ENCODE measurements around the gene SND1.
A peak's percentile ranks its signal among the peaks of the same experiment; 100 is the strongest.

SND1 gene

DNA sequence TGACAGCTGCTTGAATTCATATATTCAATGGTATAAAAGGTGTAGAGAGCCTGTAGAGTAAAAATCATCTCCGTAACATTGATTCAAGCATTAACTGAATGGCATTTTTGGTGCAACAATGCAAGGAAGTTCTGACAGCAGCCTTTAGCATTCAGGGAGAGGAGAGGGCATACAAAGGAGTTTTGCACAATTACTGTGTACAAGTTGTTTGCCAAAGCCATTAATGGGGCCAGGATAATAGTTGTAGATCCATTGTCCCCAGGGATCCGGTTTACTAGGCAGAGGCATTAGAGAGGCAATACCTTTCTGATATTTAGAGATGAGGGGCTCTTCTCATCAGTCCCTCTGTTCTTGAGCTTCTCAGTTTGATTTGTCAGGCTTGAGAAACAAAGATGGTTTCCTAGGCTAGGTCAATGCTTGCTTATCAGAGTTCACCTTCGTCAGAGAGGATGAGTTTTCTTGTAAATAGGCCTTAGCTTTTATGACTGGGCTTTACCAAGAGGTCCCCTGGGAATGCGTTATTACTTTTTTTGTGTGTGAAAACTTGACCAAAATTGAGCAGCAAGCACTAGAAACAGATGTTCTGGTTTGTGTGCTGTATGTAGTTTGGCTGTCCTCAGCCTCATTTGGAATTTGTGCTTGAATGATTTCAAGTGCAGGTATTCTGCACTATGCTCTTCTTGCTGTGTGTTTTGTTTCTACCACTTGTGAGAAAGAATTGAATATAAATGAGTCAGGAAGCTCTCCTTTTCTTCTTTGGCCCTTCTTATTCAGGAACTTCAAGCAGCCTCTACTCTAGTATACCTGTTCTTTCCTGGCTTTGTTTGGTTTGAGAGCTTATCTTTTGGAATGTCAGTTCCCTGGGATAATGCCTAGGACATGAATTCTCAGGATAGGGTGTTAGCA, 32.0 kb downstream of the SND1 start:
- Histone ChIP-seq H3K4me3 (ENCODE audit: low read depth, low read length) (no peak overlapping the region), H3K27ac (ENCODE audit: extremely low read depth, low read depth, low read length) (no peak overlapping the region), H3K36me3 (ENCODE audit: control insufficient read depth in 2 of 2, insufficient read depth in 1 of 2, low read length in 2 of 2) (peaks cover 7 to 16% of the 10 kb centered on the region in 2 experiments), H3K9me3 (ENCODE audit: control insufficient read depth, insufficient read depth, low read depth, low read length) (no peaks in the 10 kb centered on the region), H3K4me1 (ENCODE audit: control insufficient read depth, insufficient read depth, low read length) (peaks cover 12% of the 10 kb centered on the region)
- peak; percentile 36 for TF ChIP-seq ZBTB17 (tag by site-specific recombination; IDR thresholded peaks at IDR 0.05)
- TF ChIP-seq, protein P1, sequence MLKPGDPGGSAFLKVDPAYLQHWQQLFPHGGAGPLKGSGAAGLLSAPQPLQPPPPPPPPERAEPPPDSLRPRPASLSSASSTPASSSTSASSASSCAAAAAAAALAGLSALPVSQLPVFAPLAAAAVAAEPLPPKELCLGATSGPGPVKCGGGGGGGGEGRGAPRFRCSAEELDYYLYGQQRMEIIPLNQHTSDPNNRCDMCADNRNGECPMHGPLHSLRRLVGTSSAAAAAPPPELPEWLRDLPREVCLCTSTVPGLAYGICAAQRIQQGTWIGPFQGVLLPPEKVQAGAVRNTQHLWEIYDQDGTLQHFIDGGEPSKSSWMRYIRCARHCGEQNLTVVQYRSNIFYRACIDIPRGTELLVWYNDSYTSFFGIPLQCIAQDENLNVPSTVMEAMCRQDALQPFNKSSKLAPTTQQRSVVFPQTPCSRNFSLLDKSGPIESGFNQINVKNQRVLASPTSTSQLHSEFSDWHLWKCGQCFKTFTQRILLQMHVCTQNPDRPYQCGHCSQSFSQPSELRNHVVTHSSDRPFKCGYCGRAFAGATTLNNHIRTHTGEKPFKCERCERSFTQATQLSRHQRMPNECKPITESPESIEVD (tag by site-specific recombination; IDR thresholded peaks at IDR 0.05) = peak; percentile 85
- 0 out of 2 replicates have a peak, but pooled peaks have one; percentile 19 for TF ChIP-seq ZNF843 (tag by site-specific recombination; IDR thresholded peaks at IDR 0.05)
- peak; percentile 88 for TF ChIP-seq FEZF1 (tag by site-specific recombination; IDR thresholded peaks at IDR 0.05)
- TF ChIP-seq ZNF211 (tag by site-specific recombination; IDR thresholded peaks at IDR 0.05; ENCODE audit: low read depth) = no peak
- CTCF ChIA-PET = interaction anchor here (0.7 kb wide), 1 partner anchor 153 kb away, joined by 4 read pairs; no protein-coding TSS in a partner anchor
- POLR2A ChIA-PET = no interaction called here

GRCh38 chr7:127689194-127689772, 37.3 kb downstream of the SND1 start:
- TF ChIP-seq EGR2 (tag by site-specific recombination; IDR thresholded peaks at IDR 0.05; ENCODE audit: low read depth) = no peak
- TF ChIP-seq ZNF248 (tag by site-specific recombination; IDR thresholded peaks at IDR 0.05) = no peak
- TF ChIP-seq, protein P2, sequence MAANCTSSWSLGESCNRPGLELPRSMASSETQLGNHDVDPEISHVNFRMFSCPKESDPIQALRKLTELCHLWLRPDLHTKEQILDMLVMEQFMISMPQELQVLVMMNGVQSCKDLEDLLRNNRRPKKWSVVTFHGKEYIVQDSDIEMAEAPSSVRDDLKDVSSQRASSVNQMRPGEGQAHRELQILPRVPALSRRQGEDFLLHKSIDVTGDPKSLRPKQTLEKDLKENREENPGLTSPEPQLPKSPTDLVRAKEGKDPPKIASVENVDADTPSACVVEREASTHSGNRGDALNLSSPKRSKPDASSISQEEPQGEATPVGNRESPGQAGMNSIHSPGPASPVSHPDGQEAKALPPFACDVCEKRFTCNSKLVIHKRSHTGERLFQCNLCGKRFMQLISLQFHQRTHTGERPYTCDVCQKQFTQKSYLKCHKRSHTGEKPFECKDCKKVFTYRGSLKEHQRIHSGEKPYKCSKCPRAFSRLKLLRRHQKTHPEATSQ (tag by site-specific recombination; IDR thresholded peaks at IDR 0.05) = no peak
- no peak for TF ChIP-seq ZNF629 (tag by site-specific recombination; IDR thresholded peaks at IDR 0.05)
- no peak for TF ChIP-seq ZNF623 (tag by site-specific recombination; IDR thresholded peaks at IDR 0.05)
- TF ChIP-seq ZFP69B (tag by site-specific recombination; IDR thresholded peaks at IDR 0.05) = no peak
- no peak for TF ChIP-seq ZNF626 (tag by site-specific recombination; IDR thresholded peaks at IDR 0.05)
- TF ChIP-seq ZIC2 (tag by site-specific recombination; IDR thresholded peaks at IDR 0.05) = no peak
- TF ChIP-seq ZNF239 (tag by site-specific recombination; IDR thresholded peaks at IDR 0.05) = no peak
- TF ChIP-seq KLF1 (tag by site-specific recombination; IDR thresholded peaks at IDR 0.05) = no peak
- TF ChIP-seq, protein P3, sequence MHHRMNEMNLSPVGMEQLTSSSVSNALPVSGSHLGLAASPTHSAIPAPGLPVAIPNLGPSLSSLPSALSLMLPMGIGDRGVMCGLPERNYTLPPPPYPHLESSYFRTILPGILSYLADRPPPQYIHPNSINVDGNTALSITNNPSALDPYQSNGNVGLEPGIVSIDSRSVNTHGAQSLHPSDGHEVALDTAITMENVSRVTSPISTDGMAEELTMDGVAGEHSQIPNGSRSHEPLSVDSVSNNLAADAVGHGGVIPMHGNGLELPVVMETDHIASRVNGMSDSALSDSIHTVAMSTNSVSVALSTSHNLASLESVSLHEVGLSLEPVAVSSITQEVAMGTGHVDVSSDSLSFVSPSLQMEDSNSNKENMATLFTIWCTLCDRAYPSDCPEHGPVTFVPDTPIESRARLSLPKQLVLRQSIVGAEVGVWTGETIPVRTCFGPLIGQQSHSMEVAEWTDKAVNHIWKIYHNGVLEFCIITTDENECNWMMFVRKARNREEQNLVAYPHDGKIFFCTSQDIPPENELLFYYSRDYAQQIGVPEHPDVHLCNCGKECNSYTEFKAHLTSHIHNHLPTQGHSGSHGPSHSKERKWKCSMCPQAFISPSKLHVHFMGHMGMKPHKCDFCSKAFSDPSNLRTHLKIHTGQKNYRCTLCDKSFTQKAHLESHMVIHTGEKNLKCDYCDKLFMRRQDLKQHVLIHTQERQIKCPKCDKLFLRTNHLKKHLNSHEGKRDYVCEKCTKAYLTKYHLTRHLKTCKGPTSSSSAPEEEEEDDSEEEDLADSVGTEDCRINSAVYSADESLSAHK (tag by site-specific recombination; IDR thresholded peaks at IDR 0.05) = no peak
- no peak for TF ChIP-seq ZNF404 (tag by site-specific recombination; IDR thresholded peaks at IDR 0.05)
- no peak for TF ChIP-seq MYNN (tag by site-specific recombination; IDR thresholded peaks at IDR 0.05; ENCODE audit: borderline replicate concordance)
- no peak for TF ChIP-seq ZNF561 (tag by site-specific recombination; IDR thresholded peaks at IDR 0.05; ENCODE audit: borderline replicate concordance)
- no peak for TF ChIP-seq ZNF155 (tag by site-specific recombination; IDR thresholded peaks at IDR 0.05)
- TF ChIP-seq, protein P4, sequence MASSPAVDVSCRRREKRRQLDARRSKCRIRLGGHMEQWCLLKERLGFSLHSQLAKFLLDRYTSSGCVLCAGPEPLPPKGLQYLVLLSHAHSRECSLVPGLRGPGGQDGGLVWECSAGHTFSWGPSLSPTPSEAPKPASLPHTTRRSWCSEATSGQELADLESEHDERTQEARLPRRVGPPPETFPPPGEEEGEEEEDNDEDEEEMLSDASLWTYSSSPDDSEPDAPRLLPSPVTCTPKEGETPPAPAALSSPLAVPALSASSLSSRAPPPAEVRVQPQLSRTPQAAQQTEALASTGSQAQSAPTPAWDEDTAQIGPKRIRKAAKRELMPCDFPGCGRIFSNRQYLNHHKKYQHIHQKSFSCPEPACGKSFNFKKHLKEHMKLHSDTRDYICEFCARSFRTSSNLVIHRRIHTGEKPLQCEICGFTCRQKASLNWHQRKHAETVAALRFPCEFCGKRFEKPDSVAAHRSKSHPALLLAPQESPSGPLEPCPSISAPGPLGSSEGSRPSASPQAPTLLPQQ (tag by site-specific recombination; IDR thresholded peaks at IDR 0.05) = no peak
- TF ChIP-seq ZNF548 (tag by site-specific recombination; IDR thresholded peaks at IDR 0.05) = no peak
- Histone ChIP-seq H3K4me1 (ENCODE audit: control insufficient read depth, insufficient read depth, low read length) (peaks cover 4% of the 10 kb centered on the region; the same call in 1 of the 2 replicates), H3K9me3 (ENCODE audit: control insufficient read depth, insufficient read depth, low read depth, low read length) (no peaks in the 10 kb centered on the region), H3K4me3 (ENCODE audit: low read depth, low read length) (no peak overlapping the region), H3K36me3 (ENCODE audit: control insufficient read depth in 2 of 2, insufficient read depth in 1 of 2, low read length in 2 of 2) (peaks cover 7 to 36% of the 10 kb centered on the region in 2 experiments), H3K27ac (ENCODE audit: extremely low read depth, low read depth, low read length) (no peak overlapping the region)
- ChIA-PET CTCF (interaction anchor here (0.7 kb wide), 1 partner anchor 789 kb away, joined by 4 read pairs; no protein-coding TSS in a partner anchor), POLR2A (no interaction called here)
